ENCODE results near the gene HOXB13.
"Not testable (repeated sequence)": the region's sequence is repeated elsewhere in the genome, so short reads cannot be mapped to it uniquely, and the experiment has no call there.

HOXB13 gene

GRCh38 chr17:48726114-48726915, 2.2 kb downstream of the HOXB13 start:
- no peak for DNase-seq (ENCODE audit: low spot score)

GRCh38 chr17:48725288-48726064, 3.1 kb downstream of the HOXB13 start:
- no peak for DNase-seq (ENCODE audit: low spot score)

GRCh38 chr17:48725004-48725287, 3.6 kb downstream of the HOXB13 start:
- DNase-seq (ENCODE audit: low spot score), result no peak

GRCh38 chr17:48724251-48725003, 4.1 kb downstream of the HOXB13 start:
- peak; percentile 69 for DNase-seq (ENCODE audit: low spot score)

GRCh38 chr17:48723423-48724250, 4.9 kb downstream of the HOXB13 start:
- DNase-seq (ENCODE audit: low spot score), result no peak

- DNase-seq (ENCODE audit: low spot score), result no peak
Observed at GRCh38 chr17:48722915-48723422, 5.6 kb downstream of the HOXB13 start, which contains the start of gene PRAC2. PRAC2 (plus strand) TSS chr17:48723185; CDS start chr17:48724411, 1,226 bp downstream.

GRCh38 chr17:48722201-48722907, 6.2 kb downstream of the HOXB13 start, which contains the start of gene PRAC1:
PRAC1 (minus strand) TSS chr17:48722518; CDS start chr17:48722392, 126 bp downstream.
- no peak for DNase-seq (ENCODE audit: low spot score)

- DNase-seq (ENCODE audit: low spot score), result no peak
Observed at GRCh38 chr17:48721009-48721402, 7.5 kb downstream of the HOXB13 start.

GRCh38 chr17:48720266-48721008, 8.1 kb downstream of the HOXB13 start:
- no peak for DNase-seq (ENCODE audit: low spot score)

- no peak for DNase-seq (ENCODE audit: low spot score)
Observed at GRCh38 chr17:48719642-48720265, 8.8 kb downstream of the HOXB13 start.

GRCh38 chr17:48718761-48719641, 9.5 kb downstream of the HOXB13 start:
- no peak for DNase-seq (ENCODE audit: low spot score)

GRCh38 chr17:48718227-48718760, 10.3 kb downstream of the HOXB13 start:
- DNase-seq (ENCODE audit: low spot score), result no peak

- DNase-seq (ENCODE audit: low spot score), result no peak
Observed at GRCh38 chr17:48717367-48718226, 11.0 kb downstream of the HOXB13 start.

GRCh38 chr17:48716549-48716948, 12.0 kb downstream of the HOXB13 start:
- not testable (repeated sequence) for DNase-seq (ENCODE audit: low spot score)

GRCh38 chr17:48715496-48716399, 12.8 kb downstream of the HOXB13 start:
- no peak for DNase-seq (ENCODE audit: low spot score)

GRCh38 chr17:48711128-48711527, 17.4 kb downstream of the HOXB13 start:
- no peak for DNase-seq (ENCODE audit: low spot score)
